ENCODE results near the gene IL27RA.
A peak's percentile ranks its signal among the peaks of the same experiment; 100 is the strongest.

The IL27RA gene

GRCh38 chr19:14085309-14085995 lies 53.9 kb downstream of the IL27RA start, which contains the start of gene C19orf67:
C19orf67 (minus strand) TSS chr19:14085783; CDS start chr19:14085627, 156 bp downstream.
- no peak within 1 kb of the TSS for H3K4me3 ChIP-seq (ENCODE audit: low read length)
- peaks cover 14% of the 10 kb centered on the region for H3K4me1 ChIP-seq (ENCODE audit: insufficient read depth, low read length)
- peaks cover 17% of the 10 kb centered on the region for H3K36me3 ChIP-seq (ENCODE audit: insufficient read depth, low read length)
- H3K9me3 ChIP-seq (ENCODE audit: low read length) = no peaks in the 10 kb centered on the region
- H3K27me3 ChIP-seq (ENCODE audit: insufficient read depth, low read length) = no peaks in the 10 kb centered on the region
- no peak within 1 kb of the TSS for H2AFZ ChIP-seq (ENCODE audit: low read depth, low read length)

GRCh38 chr19:14086098-14086497 lies 54.5 kb downstream of the IL27RA start:
- no peaks in the 10 kb centered on the region for H3K9me3 ChIP-seq (ENCODE audit: low read length)
- no peaks in the 10 kb centered on the region for H3K27me3 ChIP-seq (ENCODE audit: insufficient read depth, low read length)
- no peak overlapping the region for H2AFZ ChIP-seq (ENCODE audit: low read depth, low read length)
- H3K4me1 ChIP-seq (ENCODE audit: insufficient read depth, low read length) = peaks cover 14% of the 10 kb centered on the region
- H3K36me3 ChIP-seq (ENCODE audit: insufficient read depth, low read length) = peaks cover 17% of the 10 kb centered on the region
- no peak overlapping the region for H3K4me3 ChIP-seq (ENCODE audit: low read length)

- Histone ChIP-seq H3K9me3 (ENCODE audit: low read length) (peaks cover 7% of the 10 kb centered on the region), H3K27me3 (ENCODE audit: insufficient read depth, low read length) (no peaks in the 10 kb centered on the region), H3K4me1 (ENCODE audit: insufficient read depth, low read length) (peaks cover 10% of the 10 kb centered on the region), H3K4me3 (ENCODE audit: low read length) (peak overlapping the region; percentile 77), H2AFZ (ENCODE audit: low read depth, low read length) (no peak overlapping the region), H3K36me3 (ENCODE audit: insufficient read depth, low read length) (peaks cover 17% of the 10 kb centered on the region)
Observed at GRCh38 chr19:14088634-14089411, 57.3 kb downstream of the IL27RA start.

GRCh38 chr19:14089412-14089661 lies 57.8 kb downstream of the IL27RA start:
- peaks cover 10% of the 10 kb centered on the region for H3K4me1 ChIP-seq (ENCODE audit: insufficient read depth, low read length)
- peaks cover 17% of the 10 kb centered on the region for H3K36me3 ChIP-seq (ENCODE audit: insufficient read depth, low read length)
- H3K27me3 ChIP-seq (ENCODE audit: insufficient read depth, low read length) = no peaks in the 10 kb centered on the region
- peak overlapping the region; percentile 63 for H2AFZ ChIP-seq (ENCODE audit: low read depth, low read length)
- peaks cover 7% of the 10 kb centered on the region for H3K9me3 ChIP-seq (ENCODE audit: low read length)
- peak overlapping the region; percentile 77 for H3K4me3 ChIP-seq (ENCODE audit: low read length)

- H3K4me1 ChIP-seq (ENCODE audit: insufficient read depth, low read length) = peaks cover 10% of the 10 kb centered on the region
- H2AFZ ChIP-seq (ENCODE audit: low read depth, low read length) = peak overlapping the region; percentile 63
Observed at GRCh38 chr19:14089662-14090508, 58.3 kb downstream of the IL27RA start.

GRCh38 chr19:14090509-14091080 lies 59.0 kb downstream of the IL27RA start, which contains the start of gene SAMD1:
SAMD1 (minus strand) TSS chr19:14090751.
- peaks cover 10% of the 10 kb centered on the region for H3K4me1 ChIP-seq (ENCODE audit: insufficient read depth, low read length)
- H3K4me3 ChIP-seq (ENCODE audit: low read length) = peak within 1 kb of the TSS; percentile 77
- H3K27me3 ChIP-seq (ENCODE audit: insufficient read depth, low read length) = no peaks in the 10 kb centered on the region
- peaks cover 17% of the 10 kb centered on the region for H3K36me3 ChIP-seq (ENCODE audit: insufficient read depth, low read length)
- peak within 1 kb of the TSS; percentile 63 for H2AFZ ChIP-seq (ENCODE audit: low read depth, low read length)
- peaks cover 7% of the 10 kb centered on the region for H3K9me3 ChIP-seq (ENCODE audit: low read length)

More at GRCh38 chr19:14089662-14090508, 58.3 kb downstream of the IL27RA start:
- Histone ChIP-seq H3K27me3 (ENCODE audit: insufficient read depth, low read length) (no peaks in the 10 kb centered on the region), H3K4me3 (ENCODE audit: low read length) (peak overlapping the region; percentile 77), H3K9me3 (ENCODE audit: low read length) (peaks cover 7% of the 10 kb centered on the region), H3K36me3 (ENCODE audit: insufficient read depth, low read length) (peaks cover 17% of the 10 kb centered on the region)

- H3K36me3 ChIP-seq (ENCODE audit: insufficient read depth, low read length) = peaks cover 18% of the 10 kb centered on the region
- no peaks in the 10 kb centered on the region for H3K27me3 ChIP-seq (ENCODE audit: insufficient read depth, low read length)
- H3K9me3 ChIP-seq (ENCODE audit: low read length) = peaks cover 7% of the 10 kb centered on the region
- peak overlapping the region; percentile 58 for H3K4me3 ChIP-seq (ENCODE audit: low read length)
- peaks cover 10% of the 10 kb centered on the region for H3K4me1 ChIP-seq (ENCODE audit: insufficient read depth, low read length)
- peak overlapping the region; percentile 46 for H2AFZ ChIP-seq (ENCODE audit: low read depth, low read length)
Observed at GRCh38 chr19:14091081-14091812, 59.7 kb downstream of the IL27RA start.

GRCh38 chr19:14091813-14092462 lies 60.4 kb downstream of the IL27RA start:
- peaks cover 10% of the 10 kb centered on the region for H3K4me1 ChIP-seq (ENCODE audit: insufficient read depth, low read length)
- no peaks in the 10 kb centered on the region for H3K27me3 ChIP-seq (ENCODE audit: insufficient read depth, low read length)
- peaks cover 22% of the 10 kb centered on the region for H3K36me3 ChIP-seq (ENCODE audit: insufficient read depth, low read length)
- H3K4me3 ChIP-seq (ENCODE audit: low read length) = peak overlapping the region; percentile 58
- peaks cover 7% of the 10 kb centered on the region for H3K9me3 ChIP-seq (ENCODE audit: low read length)
- H2AFZ ChIP-seq (ENCODE audit: low read depth, low read length) = peak overlapping the region; percentile 46

- Histone ChIP-seq H3K36me3 (ENCODE audit: insufficient read depth, low read length) (peaks cover 26% of the 10 kb centered on the region), H3K4me1 (ENCODE audit: insufficient read depth, low read length) (peaks cover 10% of the 10 kb centered on the region), H3K9me3 (ENCODE audit: low read length) (peaks cover 7% of the 10 kb centered on the region), H3K27me3 (ENCODE audit: insufficient read depth, low read length) (no peaks in the 10 kb centered on the region), H3K4me3 (ENCODE audit: low read length) (no peak overlapping the region), H2AFZ (ENCODE audit: low read depth, low read length) (no peak overlapping the region)
Observed at GRCh38 chr19:14093117-14093823, 61.7 kb downstream of the IL27RA start.

GRCh38 chr19:14094854-14095253 lies 63.3 kb downstream of the IL27RA start:
- Histone ChIP-seq H3K4me3 (ENCODE audit: low read length) (no peak overlapping the region), H3K36me3 (ENCODE audit: insufficient read depth, low read length) (peaks cover 20% of the 10 kb centered on the region), H3K4me1 (ENCODE audit: insufficient read depth, low read length) (peaks cover 6% of the 10 kb centered on the region), H3K9me3 (ENCODE audit: low read length) (peaks cover 7% of the 10 kb centered on the region), H2AFZ (ENCODE audit: low read depth, low read length) (no peak overlapping the region), H3K27me3 (ENCODE audit: insufficient read depth, low read length) (no peaks in the 10 kb centered on the region)

GRCh38 chr19:14096272-14096992 lies 64.9 kb downstream of the IL27RA start:
- H3K36me3 ChIP-seq (ENCODE audit: insufficient read depth, low read length) = peaks cover 33% of the 10 kb centered on the region
- H2AFZ ChIP-seq (ENCODE audit: low read depth, low read length) = no peak overlapping the region
- H3K4me1 ChIP-seq (ENCODE audit: insufficient read depth, low read length) = peaks cover 6% of the 10 kb centered on the region
- H3K4me3 ChIP-seq (ENCODE audit: low read length) = no peak overlapping the region
- no peaks in the 10 kb centered on the region for H3K27me3 ChIP-seq (ENCODE audit: insufficient read depth, low read length)
- H3K9me3 ChIP-seq (ENCODE audit: low read length) = peaks cover 7% of the 10 kb centered on the region
